Activated CD4-positive, alpha-beta T cell treated with anti-CD3 and anti-CD28 coated beads, Interleukin-2, amount 50 U/mL, for 48 hours (primary cell): ENCODE results near the gene HSPB7.
A peak's percentile ranks its signal among the peaks of the same experiment; 100 is the strongest.
"Not testable (repeated sequence)": the region's sequence is repeated elsewhere in the genome, so short reads cannot be mapped to it uniquely, and the experiment has no call there.

ENCODE experiments used
- DNase-seq, 2 experiments: peaks; one replicate each; pipeline ENCODE4 v3.0.0-alpha.2; 2020

HSPB7 gene

DNA sequence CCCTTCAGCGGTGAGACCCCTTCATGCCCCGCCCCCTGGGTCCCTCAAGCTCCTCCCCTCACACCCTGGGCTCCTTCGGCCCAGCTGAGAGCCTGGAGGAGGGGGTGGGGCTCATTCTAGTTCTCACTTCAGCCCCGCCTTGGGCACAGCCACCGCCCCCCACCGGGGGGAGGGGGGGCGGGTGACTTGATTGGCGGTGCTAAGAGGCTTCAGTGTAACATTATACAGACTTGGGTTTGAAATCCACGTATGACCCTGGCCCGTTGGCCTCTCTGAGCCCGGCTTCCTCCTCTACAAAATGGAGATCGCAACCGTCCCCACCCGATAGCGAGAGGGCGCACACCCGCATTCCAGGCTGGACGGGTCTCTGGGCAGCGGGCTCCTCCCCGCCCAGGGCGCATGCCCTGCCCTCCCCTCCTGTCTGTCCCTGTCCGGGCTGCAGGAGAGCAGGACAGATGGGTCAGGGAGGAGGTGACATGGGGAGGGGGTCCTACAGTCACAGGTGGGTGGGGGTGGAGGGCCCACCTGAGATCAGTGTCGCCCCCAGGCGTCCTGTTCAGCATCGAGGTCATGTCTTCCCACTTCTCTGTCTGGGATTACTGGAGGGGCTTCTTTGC, 30.8 kb upstream of the HSPB7 start:
- DNase-seq, result peak; percentile 17 to 27

DNA sequence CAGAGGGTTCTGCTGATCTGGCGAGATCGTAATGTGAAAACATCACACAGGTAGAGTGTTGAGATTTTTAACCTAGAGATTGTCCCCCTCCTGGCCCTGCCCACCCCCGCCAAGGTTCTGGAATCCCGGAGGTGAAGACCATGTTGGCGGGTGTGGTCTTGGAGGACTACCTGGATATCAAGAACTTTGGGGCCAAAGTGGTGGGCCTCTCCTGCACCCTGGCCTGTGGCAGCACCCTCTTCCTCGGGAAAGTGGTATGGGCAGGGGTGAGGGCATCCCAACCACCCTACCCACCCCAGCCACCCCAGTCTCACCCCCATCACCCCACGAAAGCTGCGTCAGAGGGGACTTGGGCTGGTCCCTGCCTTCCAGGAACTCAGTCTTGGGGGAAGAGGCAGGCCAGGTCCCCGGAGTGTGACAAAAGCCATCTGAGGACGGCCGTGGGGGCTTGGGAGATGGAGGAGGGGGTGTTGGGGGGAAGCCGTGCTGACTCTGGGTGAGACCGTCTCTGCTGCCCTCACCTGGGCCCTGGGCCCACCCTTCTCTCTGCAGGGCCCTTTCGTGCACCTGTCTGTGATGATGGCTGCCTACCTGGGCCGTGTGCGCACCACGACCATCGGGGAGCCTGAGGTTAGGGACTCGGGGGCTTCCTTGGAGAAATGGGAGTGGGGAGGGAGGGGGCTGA, 30.1 kb upstream of the HSPB7 start:
- no peak for DNase-seq

DNA sequence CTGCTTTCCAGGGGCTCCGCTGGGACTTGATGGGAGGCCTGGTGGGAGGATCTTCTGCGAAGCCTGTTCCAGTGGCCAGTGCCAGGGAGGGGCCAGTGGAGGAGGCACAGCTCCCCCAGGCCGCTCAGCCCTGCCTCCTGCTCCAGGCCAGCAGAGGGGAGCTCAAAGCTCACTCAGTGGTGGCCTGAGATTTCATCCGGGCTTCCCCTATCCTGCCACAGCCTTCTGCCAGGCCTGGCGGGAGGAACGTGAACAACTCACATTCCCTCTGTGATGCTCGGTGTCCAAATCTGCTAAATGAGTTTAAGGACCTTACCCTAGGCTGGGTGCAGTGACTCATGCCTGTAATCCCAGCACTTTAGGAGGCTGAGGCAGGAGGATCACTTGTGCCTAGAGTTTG, 29.0 kb upstream of the HSPB7 start:
- DNase-seq, result no peak

GRCh38 chr1:16043950-16044349, 26.1 kb upstream of the HSPB7 start:
- no peak for DNase-seq

DNA sequence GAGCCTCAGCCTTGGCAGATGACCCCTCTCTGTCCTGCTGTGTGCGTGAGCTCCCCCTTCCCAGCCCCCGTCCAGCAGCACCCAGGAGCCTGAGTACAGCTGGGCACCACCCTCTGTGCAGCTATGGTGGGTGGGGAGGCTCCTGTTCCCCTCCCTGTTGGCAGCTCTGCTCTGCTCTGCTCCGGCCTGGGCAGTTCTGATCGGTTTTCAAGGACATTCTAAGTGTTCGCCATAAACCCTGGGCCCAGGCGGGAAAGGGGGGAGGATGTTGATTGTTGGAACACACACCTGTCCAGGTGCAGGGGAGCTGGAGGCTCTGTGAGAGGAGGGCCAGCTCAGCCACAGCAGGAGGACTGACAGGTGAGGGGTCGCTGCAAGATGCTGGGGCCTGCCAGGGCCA, 25.7 kb upstream of the HSPB7 start, which contains the start of gene CLCNKB:
Gene CLCNKB (plus strand): TSS at position 262 of the 400 bp plus-strand sequence. CDS start 711 bp downstream, outside the sequence.
- no peak for DNase-seq

- not testable (repeated sequence) for DNase-seq
Measured at GRCh38 chr1:16042654-16043053, 24.8 kb upstream of the HSPB7 start.

GRCh38 chr1:16042096-16042495, 24.3 kb upstream of the HSPB7 start:
- no peak for DNase-seq

GRCh38 chr1:16041200-16041599, 23.4 kb upstream of the HSPB7 start:
- DNase-seq, result no peak

- DNase-seq, result not testable (repeated sequence)
Measured at GRCh38 chr1:16039871-16040270, 22.0 kb upstream of the HSPB7 start.

DNA sequence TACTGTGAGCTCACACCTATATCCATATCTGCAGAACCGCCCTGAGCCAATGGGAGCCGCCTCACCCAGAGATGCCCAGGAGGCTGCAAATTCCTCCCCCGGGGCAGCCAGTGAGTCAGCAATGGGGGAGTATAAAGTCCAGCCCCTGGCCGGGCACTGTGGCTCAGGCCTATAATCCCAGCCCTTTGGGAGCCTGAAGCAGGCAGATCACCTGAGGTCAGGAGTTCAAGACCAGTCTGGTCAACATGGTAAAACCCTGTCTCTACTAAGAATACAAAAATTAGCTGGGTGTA, 20.7 kb upstream of the HSPB7 start:
- DNase-seq, result no peak

DNA sequence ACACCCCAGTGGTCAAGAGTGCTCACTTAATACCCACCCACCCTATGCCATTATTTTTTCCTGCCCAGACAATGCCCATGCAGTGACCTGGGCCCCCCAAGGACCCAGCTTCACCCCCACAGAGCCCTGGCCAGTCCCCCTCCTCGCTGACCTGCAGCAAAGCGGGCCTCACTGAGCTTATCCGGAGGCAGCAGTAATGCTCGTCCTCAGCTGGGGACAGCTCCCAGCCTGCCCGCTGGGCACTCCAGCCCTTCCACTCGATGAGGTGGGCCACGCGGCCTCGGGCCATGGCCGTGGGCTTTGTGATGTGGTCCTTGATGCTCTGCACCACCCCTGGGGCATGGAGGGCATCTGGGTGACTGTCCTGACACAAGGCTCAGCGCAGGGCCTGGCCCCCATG, 18.6 kb upstream of the HSPB7 start:
- not testable (repeated sequence) for DNase-seq

DNA sequence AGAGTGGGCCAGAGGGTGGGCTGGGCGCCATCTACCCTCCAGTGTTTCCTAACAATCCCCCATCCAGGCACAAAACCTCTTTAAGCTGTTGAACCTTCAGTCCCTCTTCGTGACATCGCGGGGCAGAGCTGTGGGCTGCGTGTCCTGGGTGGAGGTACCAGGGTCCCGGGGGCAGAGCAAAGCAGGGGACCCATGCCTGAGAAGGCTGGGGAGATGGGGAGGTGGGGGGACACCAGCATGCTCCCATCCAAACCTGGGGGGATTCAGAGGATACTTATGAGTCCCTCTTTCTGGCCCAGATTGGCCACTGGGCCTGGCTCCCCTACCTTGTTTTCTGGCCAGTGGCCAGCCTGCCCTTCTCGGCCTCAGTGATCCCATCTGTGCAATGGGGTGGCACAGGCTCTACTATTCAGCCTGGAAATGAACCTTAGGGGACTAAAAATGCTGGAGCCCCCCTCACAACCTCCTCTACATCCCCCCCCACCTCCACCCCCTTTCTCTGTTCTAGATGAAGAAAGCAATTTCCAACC, 15.3 kb upstream of the HSPB7 start:
- not testable (repeated sequence) for DNase-seq

- peak; percentile 71 to 78 for DNase-seq
Measured at GRCh38 chr1:16032388-16033102, 14.7 kb upstream of the HSPB7 start.

- no peak for DNase-seq
Measured at GRCh38 chr1:16031551-16031950, 13.7 kb upstream of the HSPB7 start.

DNA sequence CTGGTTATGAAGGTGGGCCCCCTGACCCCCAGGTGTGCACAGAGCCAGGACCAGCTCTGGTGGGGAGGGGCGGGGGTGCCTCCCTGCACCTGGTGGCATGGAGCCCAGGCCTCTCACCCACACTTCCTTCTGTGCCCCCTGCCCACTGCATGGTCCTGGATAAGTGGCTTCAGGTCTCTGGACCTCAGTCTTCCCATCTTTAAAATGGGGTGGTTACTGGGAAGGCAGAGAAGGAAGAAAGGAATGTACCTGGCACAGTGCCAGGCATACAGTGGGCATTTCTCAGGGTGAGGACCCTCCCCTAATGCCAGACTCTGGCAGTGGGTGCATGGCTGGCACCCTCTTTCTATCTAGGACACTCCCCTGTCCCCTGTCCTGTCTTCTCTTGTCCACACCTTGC, 11.4 kb upstream of the HSPB7 start:
- DNase-seq, result no peak

GRCh38 chr1:16029003-16029268, 11.1 kb upstream of the HSPB7 start:
- not testable (repeated sequence) for DNase-seq

GRCh38 chr1:16028237-16029002, 10.6 kb upstream of the HSPB7 start:
- no peak for DNase-seq

DNA sequence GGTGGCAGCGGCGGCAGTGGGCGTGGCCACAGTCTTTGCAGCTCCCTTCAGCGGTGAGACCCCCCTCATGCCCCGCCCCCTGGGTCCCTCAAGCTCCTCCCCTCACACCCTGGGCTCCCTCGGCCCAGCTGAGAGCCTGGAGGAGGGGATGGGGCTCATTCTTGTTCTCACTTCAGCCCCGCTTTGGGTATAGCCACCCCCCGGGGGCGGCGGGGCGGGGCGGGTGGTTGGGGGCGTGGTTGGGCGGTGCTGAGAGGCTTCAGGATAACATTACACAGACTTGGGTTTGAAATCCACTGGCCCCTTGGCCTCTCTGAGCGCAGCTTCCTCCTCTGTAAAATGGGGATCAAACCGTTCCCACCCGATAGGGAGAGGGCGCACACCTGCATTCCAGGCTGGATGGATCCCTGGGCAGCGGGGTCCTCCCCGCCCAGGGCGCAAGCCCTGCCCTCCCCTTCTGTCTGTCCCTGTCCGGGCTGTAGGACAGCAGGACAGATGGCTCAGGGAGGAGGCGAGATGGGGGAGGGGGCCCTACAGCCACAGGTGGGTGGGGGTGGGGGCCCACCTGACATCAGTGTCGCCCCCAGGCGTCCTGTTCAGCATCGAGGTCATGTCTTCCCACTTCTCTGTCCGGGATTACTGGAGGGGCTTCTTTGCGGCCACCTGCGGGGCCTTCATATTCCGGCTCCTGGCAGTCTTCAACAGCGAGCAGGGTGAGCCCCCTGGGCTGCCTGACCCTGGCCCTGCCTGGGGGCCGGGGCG, 9.1 kb upstream of the HSPB7 start:
- peak; percentile 32 to 36 for DNase-seq

- DNase-seq, result not testable (repeated sequence)
Measured at GRCh38 chr1:16026302-16026701, 8.5 kb upstream of the HSPB7 start.

DNA sequence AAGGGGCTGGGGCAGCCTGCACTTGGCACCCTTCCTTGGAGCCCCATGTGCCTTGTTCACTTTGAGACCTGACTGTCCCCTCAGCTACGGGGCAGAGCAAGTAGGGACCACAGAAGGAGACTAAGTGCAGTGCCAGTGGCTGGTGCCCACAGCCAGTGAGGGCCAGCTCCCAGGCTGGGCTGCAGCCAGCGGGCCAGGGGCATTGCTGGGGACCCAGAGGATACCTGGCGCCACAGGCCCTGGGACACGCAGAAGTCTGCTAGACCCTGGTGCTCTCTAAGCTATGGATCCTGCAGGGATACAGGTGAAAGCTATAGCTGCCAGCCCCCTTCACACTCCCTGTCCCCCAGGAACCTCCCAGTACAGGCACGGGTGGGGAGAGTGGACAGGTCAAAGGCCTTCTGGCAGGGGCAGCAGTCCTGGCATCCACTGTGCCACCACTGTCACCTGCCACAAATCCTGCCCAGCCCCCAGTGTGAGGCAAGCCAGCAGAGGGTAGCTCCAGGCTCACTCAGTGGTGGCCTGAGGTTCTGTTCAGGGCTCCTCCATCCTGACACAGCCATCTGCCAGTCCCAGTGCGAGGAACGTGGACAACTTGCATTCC, 5.3 kb upstream of the HSPB7 start:
- no peak for DNase-seq

- DNase-seq, result no peak
Measured at GRCh38 chr1:16022393-16022792, 4.5 kb upstream of the HSPB7 start.

DNA sequence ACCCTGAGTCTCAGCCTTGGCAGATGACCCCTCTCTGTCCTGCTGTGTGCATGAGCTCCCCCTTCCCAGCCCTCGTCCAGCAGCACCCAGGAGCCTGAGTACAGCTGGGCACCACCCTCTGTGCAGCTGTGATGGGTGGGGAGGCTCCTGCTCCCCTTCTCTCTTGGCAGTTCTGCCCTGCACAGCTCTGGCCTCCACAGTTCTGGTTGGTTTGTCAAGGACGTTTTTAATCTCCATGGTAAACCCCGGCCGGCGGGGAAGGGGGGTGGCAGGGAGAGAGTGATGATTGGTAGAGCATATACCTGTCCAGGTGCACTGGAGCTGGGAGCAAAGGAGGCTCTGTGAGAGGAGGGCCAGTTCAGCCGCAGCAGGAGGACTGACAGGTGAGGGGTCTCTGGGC, 3.8 kb upstream of the HSPB7 start, which contains the start of gene CLCNKA:
Gene CLCNKA (plus strand): TSS at position 356 of the 400 bp plus-strand sequence. CDS start 584 bp downstream, outside the sequence.
- no peak for DNase-seq
